ENCODE data around the gene CLIC6.

DNA sequence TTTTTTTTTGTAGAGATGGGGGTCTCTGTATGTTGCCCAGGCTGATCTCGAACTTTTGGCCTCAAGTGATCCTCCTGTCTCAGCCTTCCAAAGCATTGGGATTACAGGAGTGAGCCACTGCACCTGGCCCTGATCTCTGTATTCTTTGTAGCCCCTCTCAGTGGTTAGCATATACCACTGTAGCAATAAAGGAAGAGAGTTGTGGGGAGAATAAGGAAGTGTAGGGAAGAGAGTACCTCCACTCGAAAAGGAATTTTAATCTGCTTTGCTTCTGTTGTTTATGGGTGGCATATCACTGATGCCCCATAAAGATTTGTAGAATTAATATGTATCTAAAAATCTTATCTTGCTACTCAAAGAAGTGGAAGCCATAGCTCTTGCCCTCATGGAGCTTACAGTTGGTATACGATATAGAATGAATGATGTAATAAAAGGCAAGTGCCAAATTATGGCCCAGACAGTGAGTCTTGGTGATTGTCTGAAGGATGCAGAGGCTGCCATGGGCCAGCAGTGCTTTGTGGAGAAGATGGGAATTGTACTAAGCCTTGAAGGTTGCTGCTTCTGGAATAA, 96.0 kb downstream of the CLIC6 start:
- TF ChIP-seq, protein P1, sequence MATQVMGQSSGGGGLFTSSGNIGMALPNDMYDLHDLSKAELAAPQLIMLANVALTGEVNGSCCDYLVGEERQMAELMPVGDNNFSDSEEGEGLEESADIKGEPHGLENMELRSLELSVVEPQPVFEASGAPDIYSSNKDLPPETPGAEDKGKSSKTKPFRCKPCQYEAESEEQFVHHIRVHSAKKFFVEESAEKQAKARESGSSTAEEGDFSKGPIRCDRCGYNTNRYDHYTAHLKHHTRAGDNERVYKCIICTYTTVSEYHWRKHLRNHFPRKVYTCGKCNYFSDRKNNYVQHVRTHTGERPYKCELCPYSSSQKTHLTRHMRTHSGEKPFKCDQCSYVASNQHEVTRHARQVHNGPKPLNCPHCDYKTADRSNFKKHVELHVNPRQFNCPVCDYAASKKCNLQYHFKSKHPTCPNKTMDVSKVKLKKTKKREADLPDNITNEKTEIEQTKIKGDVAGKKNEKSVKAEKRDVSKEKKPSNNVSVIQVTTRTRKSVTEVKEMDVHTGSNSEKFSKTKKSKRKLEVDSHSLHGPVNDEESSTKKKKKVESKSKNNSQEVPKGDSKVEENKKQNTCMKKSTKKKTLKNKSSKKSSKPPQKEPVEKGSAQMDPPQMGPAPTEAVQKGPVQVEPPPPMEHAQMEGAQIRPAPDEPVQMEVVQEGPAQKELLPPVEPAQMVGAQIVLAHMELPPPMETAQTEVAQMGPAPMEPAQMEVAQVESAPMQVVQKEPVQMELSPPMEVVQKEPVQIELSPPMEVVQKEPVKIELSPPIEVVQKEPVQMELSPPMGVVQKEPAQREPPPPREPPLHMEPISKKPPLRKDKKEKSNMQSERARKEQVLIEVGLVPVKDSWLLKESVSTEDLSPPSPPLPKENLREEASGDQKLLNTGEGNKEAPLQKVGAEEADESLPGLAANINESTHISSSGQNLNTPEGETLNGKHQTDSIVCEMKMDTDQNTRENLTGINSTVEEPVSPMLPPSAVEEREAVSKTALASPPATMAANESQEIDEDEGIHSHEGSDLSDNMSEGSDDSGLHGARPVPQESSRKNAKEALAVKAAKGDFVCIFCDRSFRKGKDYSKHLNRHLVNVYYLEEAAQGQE (IDR thresholded peaks at IDR 0.05; ENCODE audit: low read depth), result no peak
- TF ChIP-seq ZBTB7A (IDR thresholded peaks at IDR 0.05; ENCODE audit: low read depth), result no peak
- TF ChIP-seq, protein P2, sequence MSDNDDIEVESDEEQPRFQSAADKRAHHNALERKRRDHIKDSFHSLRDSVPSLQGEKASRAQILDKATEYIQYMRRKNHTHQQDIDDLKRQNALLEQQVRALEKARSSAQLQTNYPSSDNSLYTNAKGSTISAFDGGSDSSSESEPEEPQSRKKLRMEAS (IDR thresholded peaks at IDR 0.05), result no peak
- no peak for TF ChIP-seq RAD21 (IDR thresholded peaks at IDR 0.05; ENCODE audit: low read depth)
- no peak for TF ChIP-seq CEBPB (IDR thresholded peaks at IDR 0.05)
- no peak for TF ChIP-seq EGR1 (IDR thresholded peaks at IDR 0.05)
- TF ChIP-seq EP300 (IDR thresholded peaks at IDR 0.05; ENCODE audit: borderline replicate concordance), result no peak
- no peak for TF ChIP-seq TEAD4 (IDR thresholded peaks at IDR 0.05)
